ENCODE measurements around the gene GPRC5C. TPM values are rescaled to one million over a fixed set of nuclear protein-coding genes. Genes with fewer than 3 reads are reported as not detected.
A peak's percentile ranks its signal among the peaks of the same experiment; 100 is the strongest.

Gene GPRC5C
- total RNA-seq, 1 experiment from 2014 or later = not detected

GRCh38 chr17:74455025-74455545 lies 23.2 kb downstream of the GPRC5C start:
- H3K27me3 ChIP-seq (ENCODE audit: low read length) = no peaks in the 10 kb centered on the region
- no peaks in the 10 kb centered on the region for H3K36me3 ChIP-seq (ENCODE audit: insufficient read depth, low read length)
- no peak overlapping the region for H3K27ac ChIP-seq (ENCODE audit: low read length)
- H3K4me2 ChIP-seq (ENCODE audit: low read depth, low read length, poor library complexity, severe bottlenecking) = no peak overlapping the region
- no peak overlapping the region for H2AFZ ChIP-seq (ENCODE audit: low read length)
- H3K9me3 ChIP-seq (ENCODE audit: low read length) = no peaks in the 10 kb centered on the region
- no peak for DNase-seq
- H3K79me2 ChIP-seq (ENCODE audit: low read length) = no peaks in the 10 kb centered on the region
- no peak overlapping the region for H3K4me3 ChIP-seq (ENCODE audit: low read length)
- H3K4me1 ChIP-seq (ENCODE audit: low read length) = no peaks in the 10 kb centered on the region
- no peaks in the 10 kb centered on the region for H3K9me2 ChIP-seq (replicated peaks; ENCODE audit: insufficient read depth, low read length)
- H3K9ac ChIP-seq (ENCODE audit: low read length) = no peak overlapping the region
- H4K20me1 ChIP-seq (ENCODE audit: insufficient read depth, low read depth, low read length) = no peaks in the 10 kb centered on the region

GRCh38 chr17:74455821-74456220 lies 23.9 kb downstream of the GPRC5C start:
- Histone ChIP-seq H3K4me2 (ENCODE audit: low read depth, low read length, poor library complexity, severe bottlenecking) (no peak overlapping the region), H2AFZ (ENCODE audit: low read length) (no peak overlapping the region), H3K27ac (ENCODE audit: low read length) (no peak overlapping the region), H4K20me1 (ENCODE audit: insufficient read depth, low read depth, low read length) (no peaks in the 10 kb centered on the region), H3K9ac (ENCODE audit: low read length) (no peak overlapping the region), H3K4me1 (ENCODE audit: low read length) (no peaks in the 10 kb centered on the region), H3K79me2 (ENCODE audit: low read length) (no peaks in the 10 kb centered on the region), H3K27me3 (ENCODE audit: low read length) (no peaks in the 10 kb centered on the region), H3K9me3 (ENCODE audit: low read length) (no peaks in the 10 kb centered on the region), H3K9me2 (replicated peaks; ENCODE audit: insufficient read depth, low read length) (no peaks in the 10 kb centered on the region), H3K4me3 (ENCODE audit: low read length) (no peak overlapping the region), H3K36me3 (ENCODE audit: insufficient read depth, low read length) (no peaks in the 10 kb centered on the region)
- DNase-seq = no peak

GRCh38 chr17:74457146-74457819 lies 25.4 kb downstream of the GPRC5C start:
- Histone ChIP-seq H3K79me2 (ENCODE audit: low read length) (no peaks in the 10 kb centered on the region), H3K27ac (ENCODE audit: low read length) (no peak overlapping the region), H4K20me1 (ENCODE audit: insufficient read depth, low read depth, low read length) (no peaks in the 10 kb centered on the region), H3K27me3 (ENCODE audit: low read length) (no peaks in the 10 kb centered on the region), H3K9ac (ENCODE audit: low read length) (no peak overlapping the region), H3K4me1 (ENCODE audit: low read length) (no peaks in the 10 kb centered on the region), H3K4me3 (ENCODE audit: low read length) (no peak overlapping the region), H3K36me3 (ENCODE audit: insufficient read depth, low read length) (no peaks in the 10 kb centered on the region), H3K4me2 (ENCODE audit: low read depth, low read length, poor library complexity, severe bottlenecking) (no peak overlapping the region), H2AFZ (ENCODE audit: low read length) (no peak overlapping the region), H3K9me2 (replicated peaks; ENCODE audit: insufficient read depth, low read length) (no peaks in the 10 kb centered on the region), H3K9me3 (ENCODE audit: low read length) (no peaks in the 10 kb centered on the region)
- peak; percentile 86 for DNase-seq

- Histone ChIP-seq H4K20me1 (ENCODE audit: insufficient read depth, low read depth, low read length) (no peaks in the 10 kb centered on the region), H3K27ac (ENCODE audit: low read length) (no peak overlapping the region), H3K36me3 (ENCODE audit: insufficient read depth, low read length) (no peaks in the 10 kb centered on the region), H3K27me3 (ENCODE audit: low read length) (no peaks in the 10 kb centered on the region), H3K79me2 (ENCODE audit: low read length) (no peaks in the 10 kb centered on the region), H3K9me3 (ENCODE audit: low read length) (no peaks in the 10 kb centered on the region), H3K4me1 (ENCODE audit: low read length) (no peaks in the 10 kb centered on the region), H3K4me3 (ENCODE audit: low read length) (no peak overlapping the region), H3K9me2 (replicated peaks; ENCODE audit: insufficient read depth, low read length) (no peaks in the 10 kb centered on the region), H3K9ac (ENCODE audit: low read length) (no peak overlapping the region), H2AFZ (ENCODE audit: low read length) (no peak overlapping the region), H3K4me2 (ENCODE audit: low read depth, low read length, poor library complexity, severe bottlenecking) (no peak overlapping the region)
- DNase-seq = no peak
Observed at GRCh38 chr17:74457820-74458166, 25.9 kb downstream of the GPRC5C start.

GRCh38 chr17:74458835-74459234 lies 26.9 kb downstream of the GPRC5C start:
- Histone ChIP-seq H3K79me2 (ENCODE audit: low read length) (no peaks in the 10 kb centered on the region), H3K9me3 (ENCODE audit: low read length) (no peaks in the 10 kb centered on the region), H2AFZ (ENCODE audit: low read length) (no peak overlapping the region), H3K4me3 (ENCODE audit: low read length) (no peak overlapping the region), H3K9ac (ENCODE audit: low read length) (no peak overlapping the region), H3K4me1 (ENCODE audit: low read length) (no peaks in the 10 kb centered on the region), H4K20me1 (ENCODE audit: insufficient read depth, low read depth, low read length) (no peaks in the 10 kb centered on the region), H3K27me3 (ENCODE audit: low read length) (no peaks in the 10 kb centered on the region), H3K9me2 (replicated peaks; ENCODE audit: insufficient read depth, low read length) (no peaks in the 10 kb centered on the region), H3K4me2 (ENCODE audit: low read depth, low read length, poor library complexity, severe bottlenecking) (no peak overlapping the region), H3K36me3 (ENCODE audit: insufficient read depth, low read length) (no peaks in the 10 kb centered on the region), H3K27ac (ENCODE audit: low read length) (no peak overlapping the region)
- no peak for DNase-seq

- no peaks in the 10 kb centered on the region for H3K27me3 ChIP-seq (ENCODE audit: low read length)
- H3K79me2 ChIP-seq (ENCODE audit: low read length) = no peaks in the 10 kb centered on the region
- H3K9me3 ChIP-seq (ENCODE audit: low read length) = no peaks in the 10 kb centered on the region
- no peaks in the 10 kb centered on the region for H3K4me1 ChIP-seq (ENCODE audit: low read length)
- H2AFZ ChIP-seq (ENCODE audit: low read length) = no peak overlapping the region
- H3K36me3 ChIP-seq (ENCODE audit: insufficient read depth, low read length) = no peaks in the 10 kb centered on the region
- H4K20me1 ChIP-seq (ENCODE audit: insufficient read depth, low read depth, low read length) = no peaks in the 10 kb centered on the region
- H3K4me2 ChIP-seq (ENCODE audit: low read depth, low read length, poor library complexity, severe bottlenecking) = no peak overlapping the region
- no peak overlapping the region for H3K4me3 ChIP-seq (ENCODE audit: low read length)
- no peaks in the 10 kb centered on the region for H3K9me2 ChIP-seq (replicated peaks; ENCODE audit: insufficient read depth, low read length)
- DNase-seq = no peak
- no peak overlapping the region for H3K9ac ChIP-seq (ENCODE audit: low read length)
- H3K27ac ChIP-seq (ENCODE audit: low read length) = no peak overlapping the region
Observed at GRCh38 chr17:74459622-74460021, 27.7 kb downstream of the GPRC5C start.

GRCh38 chr17:74460241-74460640 lies 28.4 kb downstream of the GPRC5C start:
- Histone ChIP-seq H3K27me3 (ENCODE audit: low read length) (no peaks in the 10 kb centered on the region), H4K20me1 (ENCODE audit: insufficient read depth, low read depth, low read length) (no peaks in the 10 kb centered on the region), H3K36me3 (ENCODE audit: insufficient read depth, low read length) (no peaks in the 10 kb centered on the region), H3K4me1 (ENCODE audit: low read length) (no peaks in the 10 kb centered on the region), H3K79me2 (ENCODE audit: low read length) (no peaks in the 10 kb centered on the region), H3K9ac (ENCODE audit: low read length) (no peak overlapping the region), H3K4me3 (ENCODE audit: low read length) (no peak overlapping the region), H3K27ac (ENCODE audit: low read length) (no peak overlapping the region), H3K4me2 (ENCODE audit: low read depth, low read length, poor library complexity, severe bottlenecking) (no peak overlapping the region), H3K9me2 (replicated peaks; ENCODE audit: insufficient read depth, low read length) (no peaks in the 10 kb centered on the region), H2AFZ (ENCODE audit: low read length) (no peak overlapping the region), H3K9me3 (ENCODE audit: low read length) (no peaks in the 10 kb centered on the region)
- no peak for DNase-seq

- Histone ChIP-seq H3K4me2 (ENCODE audit: low read depth, low read length, poor library complexity, severe bottlenecking) (no peak overlapping the region), H3K9ac (ENCODE audit: low read length) (no peak overlapping the region), H3K4me1 (ENCODE audit: low read length) (no peaks in the 10 kb centered on the region), H4K20me1 (ENCODE audit: insufficient read depth, low read depth, low read length) (no peaks in the 10 kb centered on the region), H3K27me3 (ENCODE audit: low read length) (no peaks in the 10 kb centered on the region), H2AFZ (ENCODE audit: low read length) (no peak overlapping the region), H3K79me2 (ENCODE audit: low read length) (no peaks in the 10 kb centered on the region), H3K4me3 (ENCODE audit: low read length) (no peak overlapping the region), H3K36me3 (ENCODE audit: insufficient read depth, low read length) (no peaks in the 10 kb centered on the region), H3K27ac (ENCODE audit: low read length) (no peak overlapping the region), H3K9me3 (ENCODE audit: low read length) (no peaks in the 10 kb centered on the region), H3K9me2 (replicated peaks; ENCODE audit: insufficient read depth, low read length) (no peaks in the 10 kb centered on the region)
- no peak for DNase-seq
Observed at GRCh38 chr17:74460996-74461395, 29.1 kb downstream of the GPRC5C start.
